IPS-NIHi7 (cell line): Measurements from ENCODE around the gene PROB1.
"Not testable (repeated sequence)": the region's sequence is repeated elsewhere in the genome, so short reads cannot be mapped to it uniquely, and the experiment has no call there.

Source experiments
- DNase-seq: peaks from one replicate; pipeline ENCODE4 v3.0.0; 2012; ENCODE audit warnings: mixed read lengths; ENCODE audit errors: extremely low spot score

The PROB1 gene

DNA sequence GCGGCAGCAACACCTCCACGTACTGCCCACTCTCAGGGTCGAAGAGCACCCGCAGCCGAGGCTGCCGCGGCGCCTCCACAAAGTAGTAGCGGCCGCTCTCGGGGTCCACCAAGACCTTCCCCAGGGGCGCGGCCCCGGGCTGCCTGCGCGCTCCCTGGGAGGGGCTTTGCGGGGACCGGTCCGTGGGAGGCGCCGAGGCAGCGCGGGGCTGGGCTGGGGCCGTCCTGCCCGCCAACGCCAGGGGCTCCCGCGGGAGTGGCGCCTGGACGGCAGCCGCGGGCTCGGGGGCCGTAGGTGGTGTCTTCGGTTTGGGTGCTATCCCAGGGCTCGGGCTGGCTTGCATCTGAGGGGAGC lies 2.6 kb downstream of the PROB1 start:
- no peak for DNase-seq

DNA sequence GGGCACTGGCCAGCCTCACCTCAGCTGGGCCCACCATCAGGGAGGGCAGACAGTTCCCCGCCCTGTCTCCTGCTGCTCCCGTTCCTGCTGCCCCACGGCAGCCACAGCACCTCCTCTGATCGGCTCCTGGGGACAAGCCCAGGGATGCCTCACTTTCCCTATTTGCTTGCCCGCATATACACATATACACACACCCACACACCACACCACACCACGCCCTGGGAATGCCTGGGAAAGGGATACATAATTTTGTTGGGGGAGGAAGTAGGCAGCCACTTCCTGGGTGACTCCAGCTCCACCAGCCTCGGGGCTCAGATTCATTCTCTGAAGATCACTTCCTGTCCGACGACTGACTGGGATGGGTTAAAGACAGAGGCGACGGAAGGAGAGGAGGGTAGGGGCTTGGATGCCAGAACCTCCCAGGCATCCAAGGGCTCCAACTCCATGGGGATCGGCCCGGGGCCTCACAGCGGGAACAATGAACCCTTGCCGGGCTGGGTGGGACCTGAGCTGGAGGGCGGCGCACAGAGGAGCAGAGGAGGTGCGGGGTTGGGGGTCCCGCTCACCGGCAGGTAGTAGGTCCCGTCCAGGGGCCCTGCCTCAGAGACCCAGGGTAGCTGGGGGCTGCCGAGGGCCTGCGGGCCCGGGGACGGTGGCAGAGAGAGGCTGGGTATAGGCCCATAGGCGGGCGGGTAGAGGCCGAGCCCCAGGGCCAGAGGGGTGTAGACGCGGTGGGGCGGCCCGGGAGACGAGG lies 3.2 kb downstream of the PROB1 start:
- peak; percentile 30 for DNase-seq

DNA sequence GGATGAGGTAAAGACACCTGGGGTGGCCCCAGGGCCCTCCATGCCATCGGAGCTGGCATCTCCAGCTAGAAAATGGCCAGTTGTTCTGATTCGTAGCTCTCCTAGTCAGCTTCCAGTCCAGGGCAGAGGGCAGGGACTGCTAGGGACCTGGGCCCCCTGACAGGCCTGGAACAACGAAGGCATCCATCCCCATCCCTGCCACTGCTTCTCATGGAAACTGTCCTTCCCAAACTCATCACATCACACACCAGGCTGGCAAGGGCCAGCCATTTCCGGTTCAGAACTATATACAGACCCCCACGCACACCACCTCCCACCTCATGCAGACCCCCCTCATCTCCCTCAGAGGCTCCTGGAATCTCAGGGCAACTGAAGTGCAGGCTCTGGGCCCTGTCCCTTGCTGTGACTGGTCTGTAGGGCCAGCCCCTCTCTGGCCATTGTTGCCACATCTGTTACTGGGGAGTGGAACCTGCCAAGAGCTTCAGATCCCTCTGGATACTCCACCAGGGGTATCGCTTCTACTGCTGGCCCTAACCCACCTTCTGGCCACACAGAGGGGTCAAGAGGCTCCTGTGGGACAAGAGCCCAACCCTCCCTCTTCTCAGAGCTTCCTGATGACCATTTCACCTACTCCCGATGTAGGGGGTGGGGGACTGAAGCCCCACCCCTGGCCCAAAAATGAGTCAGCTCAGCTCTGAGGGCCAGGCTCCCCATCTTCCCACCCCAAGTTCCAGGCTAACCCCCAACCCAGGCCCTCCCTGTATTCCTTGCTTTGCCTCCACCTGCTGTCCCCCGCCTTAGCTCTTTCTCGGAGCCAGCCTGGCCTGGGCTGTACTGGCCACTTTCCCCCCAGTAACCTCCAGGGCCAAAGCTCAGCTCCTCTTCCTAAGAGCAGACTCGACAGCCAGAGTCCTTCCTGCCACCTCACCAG lies 4.0 kb downstream of the PROB1 start:
- no peak for DNase-seq

DNA sequence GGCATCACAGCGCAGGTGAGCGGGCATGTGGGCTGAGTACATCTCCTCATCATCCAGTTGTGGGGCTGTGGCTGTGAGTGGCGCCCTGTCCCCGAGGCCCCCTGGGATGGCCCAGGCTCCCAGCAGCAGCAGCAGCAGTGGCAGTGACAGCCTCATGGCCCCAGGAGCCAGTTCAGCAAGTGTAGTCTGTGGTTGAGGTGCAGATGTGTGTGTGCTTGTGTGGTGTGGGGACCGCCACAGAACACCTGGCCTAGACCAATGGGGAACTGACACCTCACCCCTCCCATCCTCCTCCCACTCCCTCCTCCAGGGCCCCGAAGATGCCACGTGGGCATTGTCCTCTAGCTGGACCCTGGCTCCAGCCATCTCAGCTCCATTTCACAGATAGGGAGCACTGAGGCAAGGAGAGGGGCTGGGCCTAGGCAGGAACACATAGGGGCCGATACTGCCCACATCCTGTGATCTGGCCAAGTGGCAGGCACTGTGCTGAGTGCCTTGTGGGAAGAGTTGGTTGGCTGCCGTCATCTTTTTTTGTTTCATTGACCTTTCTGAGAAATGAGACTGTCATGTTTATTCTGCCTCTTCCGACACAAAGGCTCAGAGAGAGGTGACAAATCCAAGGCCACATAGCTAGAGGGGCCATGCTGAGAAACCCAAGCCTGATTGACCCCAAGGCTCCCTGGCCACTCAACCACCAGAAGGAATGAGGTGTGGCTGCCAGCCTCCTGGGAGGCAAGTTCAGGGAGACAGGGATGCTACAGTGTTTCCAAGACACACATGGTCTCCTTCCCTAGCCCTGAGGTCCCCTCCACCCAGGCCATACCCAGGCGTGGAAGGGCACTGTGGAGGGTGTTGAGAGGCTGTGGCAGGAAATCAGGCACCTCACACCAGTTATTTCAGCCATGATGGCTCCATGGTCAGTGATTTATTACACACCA lies 4.9 kb downstream of the PROB1 start, which contains the start of gene MZB1:
Gene MZB1 (minus strand): TSS at position 213 of the 938 bp plus-strand sequence. CDS start 57 bp downstream, at position 156.
- DNase-seq = no peak

DNA sequence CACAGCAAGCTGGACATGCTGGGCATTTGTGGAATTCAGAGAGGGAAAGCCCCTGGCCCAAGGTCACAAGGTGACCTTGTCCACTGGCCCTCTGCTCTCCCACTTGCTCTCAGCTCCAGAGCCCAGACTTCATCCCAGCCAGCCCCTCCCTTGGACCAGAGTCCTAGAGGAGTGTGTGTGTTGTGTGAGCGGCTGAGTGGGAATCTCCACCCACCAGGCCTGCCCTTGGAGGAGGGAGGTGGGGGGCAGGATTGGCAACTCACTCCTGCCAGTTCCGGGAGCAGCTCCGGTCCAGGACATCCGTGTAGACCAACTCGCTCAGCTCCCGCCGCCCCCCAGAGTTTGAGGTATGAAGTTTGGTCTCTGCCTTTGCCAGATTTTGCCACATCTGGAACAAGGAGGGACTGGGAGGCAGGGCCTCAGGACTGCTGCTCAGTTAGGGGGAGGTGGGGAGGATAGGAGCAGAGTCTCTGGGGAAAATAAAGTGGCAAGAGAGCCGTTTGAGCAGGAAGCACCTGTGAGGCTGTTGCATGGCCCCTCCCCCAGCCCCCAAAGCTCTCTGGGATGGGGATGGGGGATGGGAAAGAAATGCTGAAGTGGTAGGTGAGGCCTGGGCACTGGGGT lies 6.6 kb downstream of the PROB1 start:
- peak; percentile 43 for DNase-seq

DNA sequence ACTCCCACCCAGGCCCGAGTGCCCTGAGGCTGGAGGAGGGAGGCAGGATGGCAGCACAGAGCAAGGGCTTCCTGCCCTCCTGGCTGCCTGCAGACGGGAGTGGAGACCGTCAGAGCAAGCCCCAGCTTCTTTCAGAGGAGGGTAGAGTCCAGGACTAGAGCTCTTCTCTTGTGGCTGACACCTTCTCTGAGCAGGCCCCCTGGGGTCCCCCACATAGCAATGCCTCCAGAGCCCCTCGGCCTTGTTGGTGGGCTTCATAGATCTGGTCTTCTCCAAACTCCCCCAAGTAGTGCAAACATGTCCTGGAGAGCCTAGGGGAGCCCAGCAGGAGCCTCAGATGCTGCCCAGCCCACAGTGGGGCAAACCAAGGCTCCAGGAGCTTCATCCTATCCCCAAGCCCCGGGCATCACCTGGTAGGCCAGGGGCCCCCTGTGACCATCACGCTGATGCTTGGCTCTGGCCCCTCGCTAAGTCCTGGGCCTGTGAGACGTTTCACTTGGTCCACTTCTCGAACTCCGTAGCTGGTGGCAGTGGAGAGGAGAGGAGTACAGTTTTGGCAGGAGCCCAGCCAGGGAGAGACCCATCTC lies 7.2 kb downstream of the PROB1 start:
- no peak for DNase-seq

DNA sequence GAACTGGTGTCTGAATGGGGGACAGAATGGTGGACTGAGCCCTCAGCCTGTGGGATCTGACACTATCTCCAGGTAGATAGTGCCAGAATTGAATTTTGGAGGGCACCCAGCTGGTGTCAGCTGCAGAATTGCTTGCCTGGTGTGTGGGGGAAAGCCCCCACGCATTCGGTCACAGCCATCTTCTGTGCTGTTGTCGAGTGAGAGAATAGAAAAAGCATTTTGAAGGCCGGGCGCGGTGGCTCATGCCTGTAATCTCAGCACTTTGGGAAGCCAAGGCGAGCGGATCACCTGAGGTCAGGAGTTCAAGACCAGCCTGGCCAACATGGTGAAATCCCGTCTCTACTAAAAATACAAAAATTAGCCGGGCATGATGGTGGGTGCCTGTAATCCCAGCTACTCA lies 7.9 kb downstream of the PROB1 start:
- not testable (repeated sequence) for DNase-seq

DNA sequence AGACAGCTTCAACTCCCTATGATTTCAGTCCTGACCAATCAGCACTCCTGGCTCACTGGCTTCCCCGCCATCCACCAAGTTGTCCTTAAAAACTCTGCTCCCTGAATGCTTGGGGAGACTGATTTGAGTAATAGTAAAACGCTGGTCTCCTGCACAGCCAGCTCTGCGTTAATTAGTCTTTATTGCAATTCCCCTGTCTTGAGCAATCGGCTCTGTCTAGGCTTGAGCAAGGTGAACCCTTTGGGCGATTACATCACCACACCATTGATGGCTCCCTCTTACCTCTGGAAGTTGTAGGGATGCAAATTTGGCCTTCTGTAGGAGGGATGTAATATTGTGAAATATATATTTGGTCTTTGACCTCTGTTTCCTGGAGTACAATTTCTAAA lies 8.9 kb downstream of the PROB1 start:
- no peak for DNase-seq

DNA sequence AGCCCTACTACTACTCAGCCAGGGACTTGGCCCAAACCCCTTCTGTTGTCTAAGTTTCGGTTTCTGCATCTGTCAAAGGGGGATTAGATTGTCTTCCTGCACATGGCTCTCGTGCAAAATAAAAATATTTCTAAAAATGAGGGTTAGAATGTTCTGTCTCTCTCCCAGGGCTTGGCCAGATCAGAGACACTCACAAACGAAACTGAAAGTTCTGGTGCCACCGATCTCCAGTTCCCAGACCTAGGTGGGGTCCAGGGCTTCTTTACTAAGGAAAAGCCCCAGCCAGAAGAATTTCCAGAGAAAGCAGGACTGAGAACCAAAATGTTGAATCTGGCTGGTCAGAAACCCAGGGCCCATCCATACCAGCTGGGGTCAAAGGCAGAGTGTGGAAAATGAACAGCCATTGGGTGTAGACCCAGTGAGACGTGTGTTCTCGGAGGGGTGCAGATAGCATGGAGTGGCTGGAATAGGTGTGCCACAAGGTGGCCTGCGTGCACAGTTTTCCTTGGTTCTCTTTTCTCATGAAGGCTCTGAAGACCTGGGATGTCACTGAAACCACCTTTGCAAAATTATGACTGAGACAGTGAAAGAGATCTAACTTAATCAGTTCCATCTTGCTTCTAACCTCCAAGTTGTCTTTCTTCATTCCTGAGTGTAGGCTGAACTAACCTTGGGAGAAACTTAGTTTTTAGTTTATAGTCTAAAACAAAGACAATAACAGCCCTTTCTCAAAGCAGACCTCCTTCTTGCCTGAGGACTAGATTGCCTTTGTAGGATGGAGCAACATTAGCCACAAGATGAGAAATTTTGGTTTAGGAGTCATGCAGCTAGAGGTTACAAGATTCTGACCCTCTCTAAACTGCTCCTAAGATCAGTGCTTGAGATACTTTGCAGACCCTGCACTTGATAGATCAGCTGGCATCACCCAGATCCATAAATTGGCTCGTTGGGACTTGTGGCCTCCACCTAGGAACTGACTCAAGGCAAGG lies 9.5 kb downstream of the PROB1 start:
- DNase-seq = no peak

DNA sequence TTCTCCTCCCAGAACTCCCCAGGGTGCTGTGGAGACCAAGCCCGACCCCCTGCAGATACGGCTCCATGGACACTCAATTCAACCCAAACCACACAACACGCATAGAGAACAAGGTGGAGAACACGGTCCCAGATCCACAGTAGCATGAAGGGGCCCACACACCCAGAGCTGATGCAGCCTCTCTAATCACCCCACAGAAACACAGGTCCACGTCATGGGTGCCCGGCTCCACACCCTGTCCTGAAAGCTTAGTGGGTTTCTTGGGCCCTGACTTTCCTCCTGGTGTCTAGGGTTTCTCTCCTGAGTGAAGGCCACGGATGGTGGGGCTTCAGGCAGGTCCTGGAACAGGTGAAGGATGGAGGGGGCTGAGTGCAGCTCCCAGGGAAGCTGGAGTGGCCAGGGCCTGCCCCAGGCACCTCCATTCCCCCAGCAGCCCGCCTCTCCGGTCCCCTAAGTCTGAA lies 10.3 kb downstream of the PROB1 start:
- DNase-seq = no peak

DNA sequence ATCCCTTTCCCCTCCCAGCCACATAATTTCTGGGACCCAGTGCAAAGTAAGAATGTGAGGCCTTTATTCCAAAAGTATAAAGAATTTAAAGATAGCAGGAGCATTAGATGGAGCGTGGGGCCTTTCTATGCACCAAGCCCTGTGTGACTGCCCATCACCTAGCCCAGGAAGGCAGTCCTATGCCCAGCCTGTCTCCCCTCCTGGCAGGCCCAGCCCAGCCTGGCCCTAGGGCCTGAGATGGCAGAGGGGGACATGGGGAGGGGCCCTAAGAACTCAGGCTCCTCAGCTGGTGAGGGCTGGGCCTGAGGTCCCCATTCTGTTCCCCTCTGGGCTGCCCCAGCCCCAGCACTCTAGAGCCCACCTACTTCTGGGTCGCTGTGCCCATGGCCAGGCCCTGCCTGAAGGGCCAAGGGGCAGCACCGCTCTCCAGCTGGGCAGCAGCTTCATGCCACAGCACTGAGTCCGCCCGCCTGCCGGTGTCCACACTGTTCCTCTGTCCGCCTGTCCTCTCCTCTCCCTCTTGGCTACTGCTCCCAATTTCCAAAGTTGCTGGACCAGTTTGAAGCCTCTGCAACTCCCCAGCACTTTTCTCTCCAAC lies 10.8 kb downstream of the PROB1 start:
- no peak for DNase-seq

DNA sequence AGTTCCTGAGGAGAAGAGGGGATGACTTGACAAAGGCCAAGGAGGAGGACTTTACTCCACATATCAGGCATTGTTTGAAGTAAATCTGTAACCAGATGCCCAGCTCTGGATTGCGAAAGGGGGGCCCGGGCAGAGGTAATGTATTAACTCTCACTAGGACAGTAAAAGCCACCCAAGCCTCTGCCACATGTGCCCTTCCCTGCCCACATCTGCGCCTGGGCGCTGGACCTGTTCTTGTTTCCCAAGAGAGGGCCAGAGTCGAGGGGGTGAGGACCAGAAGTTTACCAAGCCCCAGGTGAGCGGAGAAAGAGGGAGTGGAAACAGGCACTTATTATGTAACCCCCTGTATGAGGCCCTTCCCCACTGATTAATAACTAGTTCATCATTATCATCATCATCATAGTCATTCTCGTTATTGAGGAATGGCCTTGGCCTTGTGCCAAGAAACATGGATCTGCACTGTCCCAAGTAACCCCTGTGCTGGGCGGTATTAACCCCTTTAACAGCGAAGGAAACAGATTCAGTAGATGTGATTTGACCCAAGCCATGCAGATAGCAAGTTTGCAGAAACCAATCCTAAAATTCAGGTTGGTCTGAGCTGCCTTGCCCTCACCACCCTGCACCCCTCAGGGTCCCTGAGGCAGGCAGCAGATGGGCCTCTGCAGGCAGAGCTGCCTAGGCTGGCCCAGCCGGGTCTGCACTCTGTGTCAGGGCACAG lies 11.5 kb downstream of the PROB1 start, which contains the start of gene SLC23A1:
Gene SLC23A1 (minus strand): TSS at position 23 of the 718 bp plus-strand sequence. CDS start 44 bp downstream, outside the sequence.
- DNase-seq = no peak

DNA sequence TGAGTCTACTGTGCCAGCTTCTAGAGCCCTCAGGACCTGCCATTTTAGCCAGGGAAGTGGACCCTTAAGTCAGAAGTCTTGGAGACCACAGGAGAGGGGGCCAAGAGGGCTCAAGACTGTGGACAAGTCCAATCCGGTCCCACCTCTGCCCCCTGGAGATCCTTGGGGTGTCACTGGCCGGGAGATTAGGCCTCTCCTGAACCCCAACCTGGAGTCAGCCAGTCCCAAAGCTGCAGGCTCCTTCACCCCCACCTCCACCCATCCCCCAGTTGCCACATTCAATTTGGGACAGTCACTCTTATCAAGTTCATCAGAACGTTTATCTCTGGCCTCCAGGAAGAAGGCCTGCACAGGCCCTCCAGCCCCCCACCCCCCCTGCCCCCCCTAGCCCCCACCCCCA lies 12.1 kb downstream of the PROB1 start:
- no peak for DNase-seq

DNA sequence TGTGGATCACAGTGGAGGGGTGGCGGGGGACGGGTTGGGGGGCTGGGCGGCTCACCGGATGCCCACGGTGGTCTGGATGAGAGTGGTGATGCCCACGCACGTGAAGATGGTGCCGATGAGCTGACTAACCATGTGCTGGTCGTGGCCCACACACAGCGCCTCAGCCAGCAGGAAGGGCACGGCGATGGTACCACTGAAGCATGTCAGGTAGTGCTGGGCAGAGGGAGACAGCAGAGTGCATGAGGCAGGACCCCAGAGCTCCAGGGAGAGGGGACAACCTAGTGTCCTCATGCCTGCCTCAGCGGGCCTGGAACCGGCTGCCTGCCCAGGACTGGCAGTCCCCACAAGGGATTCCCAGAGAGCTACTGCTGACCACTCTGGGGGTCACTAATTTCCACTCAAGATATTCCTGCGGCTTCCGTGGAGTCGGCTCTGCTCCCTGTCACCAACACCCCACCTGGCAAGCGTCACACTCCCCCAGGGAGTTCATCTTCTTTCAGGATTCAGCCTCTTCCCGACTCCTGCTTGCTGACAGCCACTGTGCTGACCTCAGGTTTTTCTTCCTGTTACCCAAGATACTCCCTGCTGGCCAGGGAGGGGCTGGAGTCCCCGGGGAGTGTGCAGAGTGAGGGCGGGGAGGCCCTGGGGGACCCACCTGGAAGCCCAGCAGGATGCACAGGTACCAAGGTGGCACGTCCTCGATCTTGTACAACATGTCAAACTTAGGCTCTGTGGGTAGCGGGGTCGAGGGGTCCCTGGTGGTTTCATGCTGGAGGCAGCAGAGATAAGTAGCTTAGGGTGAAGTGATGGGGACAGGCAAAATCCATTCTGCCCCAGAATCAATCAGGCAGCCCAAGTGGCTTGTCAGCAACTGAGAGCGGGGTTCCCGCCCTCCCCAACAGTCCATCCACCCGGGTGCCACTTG lies 12.8 kb downstream of the PROB1 start:
- no peak for DNase-seq

DNA sequence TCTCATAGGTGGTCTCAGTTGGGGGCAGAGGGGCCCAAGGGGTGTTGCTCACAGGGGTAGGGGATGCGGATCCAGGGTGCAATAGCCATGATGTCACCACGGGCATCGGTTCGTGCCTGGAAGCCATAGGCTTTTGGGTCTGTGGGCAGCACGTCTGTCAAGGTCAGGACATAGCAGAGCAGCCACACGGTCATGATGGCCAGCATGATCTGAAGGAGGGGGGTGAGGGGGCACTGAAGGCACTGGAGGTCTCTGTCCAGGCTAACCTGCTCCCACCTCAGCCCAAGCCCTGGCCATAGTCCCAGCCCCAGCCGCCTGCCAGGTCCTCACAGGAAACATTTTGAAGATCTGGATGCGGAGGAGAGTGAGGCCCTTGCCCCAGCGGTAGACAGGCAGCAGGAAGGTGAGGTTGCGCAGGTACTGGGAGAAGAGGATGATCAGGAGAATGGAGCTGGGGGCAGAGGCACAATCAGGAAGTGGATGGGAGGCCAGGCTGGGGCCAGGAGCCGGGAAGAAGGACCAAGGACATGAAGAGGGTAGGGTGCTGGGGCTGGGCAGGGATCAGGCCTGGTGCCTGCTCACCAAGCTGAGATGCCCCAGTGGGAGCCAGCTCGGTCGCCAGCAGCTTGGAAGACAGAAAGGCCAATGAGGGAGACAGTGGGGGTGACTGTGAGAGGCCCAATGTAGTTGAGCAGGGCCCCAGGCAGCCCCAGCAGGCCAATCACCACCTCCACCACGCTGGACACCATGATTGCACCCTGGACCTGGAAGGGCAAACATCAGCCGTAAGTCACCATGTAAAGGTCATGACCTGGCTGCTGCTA lies 15.1 kb downstream of the PROB1 start:
- no peak for DNase-seq

DNA sequence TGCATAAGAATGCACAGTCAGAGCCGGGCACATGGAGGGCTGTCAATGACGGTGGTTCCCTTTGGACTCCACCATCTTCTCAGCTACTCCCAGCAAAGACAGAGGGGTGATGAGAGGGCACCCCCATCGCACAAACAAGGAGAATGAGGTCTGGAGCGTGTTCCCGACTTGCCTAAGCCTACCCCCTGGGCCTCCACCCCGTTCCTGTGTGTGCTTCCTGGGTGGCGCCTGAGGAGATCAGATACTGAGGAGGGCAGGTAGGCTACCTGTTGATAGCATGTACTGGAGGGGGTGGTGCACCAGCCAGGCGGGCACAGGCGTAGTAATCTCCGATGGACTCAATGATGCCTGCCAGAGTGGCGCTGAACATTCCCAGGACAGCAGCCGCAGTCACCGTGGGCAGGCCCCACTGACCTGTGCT lies 16.0 kb downstream of the PROB1 start:
- no peak for DNase-seq
